Skin epidermis (tissue), 12 donors: ENCODE data around the gene VDAC2.
"Not testable (repeated sequence)": the region's sequence is repeated elsewhere in the genome, so short reads cannot be mapped to it uniquely, and the experiment has no call there.

Source experiments
- H3K27ac ChIP-seq, 21 experiments: fragments of 200-600 bp; sonication (generic) in 11 of 21; one replicate each; pipeline ENCODE4 v1.5.0; 2020; ENCODE audit warnings: mild to moderate bottlenecking in 3 of 21, inconsistent platforms in 2 of 21, moderate library complexity in 2 of 21
- H3K4me3 ChIP-seq, 7 experiments: fragments of 200-600 bp; sonication (generic) in 2 of 7; one replicate each; pipeline ENCODE4 v1.5.0; 2020; ENCODE audit warnings: inconsistent platforms in 2 of 7, mild to moderate bottlenecking in 2 of 7, moderate library complexity in 1 of 7

Gene VDAC2

GRCh38 chr10:75210282-75211006 lies at the start of gene VDAC2:
TSS of gene VDAC2 (plus strand) at chr10:75210796. CDS start at chr10:75211159, 363 bp downstream.
- H3K27ac ChIP-seq = peak within 1 kb of the TSS; percentile 89 to 100 (median 100)
- peak within 1 kb of the TSS; percentile 85 to 99 (median 92) for H3K4me3 ChIP-seq

- peak overlapping the region in 2 of 21 experiments; percentile 26 to 43 for H3K27ac ChIP-seq
- H3K4me3 ChIP-seq = no peak overlapping the region
These were observed 44.6 kb upstream of the VDAC2 start for GRCh38 chr10:75165684-75166622.

- no peak overlapping the region for H3K4me3 ChIP-seq
- H3K27ac ChIP-seq = peak overlapping the region in 2 of 21 experiments; percentile 26 to 43
These were observed 44.0 kb upstream of the VDAC2 start for GRCh38 chr10:75166623-75166972.

- Histone ChIP-seq H3K4me3 (no peak overlapping the region), H3K27ac (no peak overlapping the region)
These were observed 42.3 kb upstream of the VDAC2 start for GRCh38 chr10:75168275-75168674.

GRCh38 chr10:75170215-75170614 lies 40.4 kb upstream of the VDAC2 start:
- no peak overlapping the region for H3K4me3 ChIP-seq
- no peak overlapping the region for H3K27ac ChIP-seq

DNA sequence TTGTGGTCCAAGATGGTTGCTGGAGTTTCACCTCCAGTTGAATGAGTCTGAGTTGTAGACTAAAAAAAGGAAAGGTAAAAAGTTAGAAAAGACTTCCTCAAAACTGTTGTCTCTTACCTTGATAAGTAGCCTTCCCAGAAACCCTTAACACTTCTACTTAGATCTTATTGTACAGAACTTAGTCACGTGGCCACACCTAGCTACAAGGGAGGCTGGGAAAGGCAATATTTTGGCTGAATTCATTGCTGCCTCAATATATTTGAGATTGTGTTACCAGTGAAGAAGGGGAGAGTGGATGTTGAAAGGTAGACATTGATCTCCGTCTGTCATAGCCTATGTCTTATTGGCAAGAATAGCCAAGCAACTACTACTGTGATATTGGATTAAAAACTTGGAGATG lies 35.5 kb upstream of the VDAC2 start:
- H3K4me3 ChIP-seq = no peak overlapping the region
- no peak overlapping the region for H3K27ac ChIP-seq

DNA sequence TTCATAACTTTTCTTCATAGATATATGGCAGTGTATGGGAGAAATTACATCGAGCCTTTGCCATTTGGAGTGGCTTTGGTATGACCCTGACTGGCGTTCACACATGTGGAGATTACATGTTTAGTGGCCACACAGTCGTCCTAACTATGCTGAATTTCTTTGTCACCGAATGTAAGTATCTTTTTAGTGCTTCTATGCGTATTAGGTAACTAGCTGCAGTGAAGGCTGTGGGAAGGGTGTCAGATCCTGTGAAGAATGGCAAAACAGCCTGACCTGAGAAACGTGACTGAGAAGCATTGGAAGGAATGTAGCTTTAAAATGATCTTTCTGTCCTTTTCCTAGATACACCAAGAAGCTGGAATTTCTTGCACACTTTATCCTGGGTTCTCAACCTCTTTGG lies 34.5 kb upstream of the VDAC2 start:
- H3K4me3 ChIP-seq = no peak overlapping the region
- H3K27ac ChIP-seq = no peak overlapping the region

- Histone ChIP-seq H3K4me3 (no peak overlapping the region), H3K27ac (no peak overlapping the region)
These were observed 33.9 kb upstream of the VDAC2 start for GRCh38 chr10:75176736-75177135.

DNA sequence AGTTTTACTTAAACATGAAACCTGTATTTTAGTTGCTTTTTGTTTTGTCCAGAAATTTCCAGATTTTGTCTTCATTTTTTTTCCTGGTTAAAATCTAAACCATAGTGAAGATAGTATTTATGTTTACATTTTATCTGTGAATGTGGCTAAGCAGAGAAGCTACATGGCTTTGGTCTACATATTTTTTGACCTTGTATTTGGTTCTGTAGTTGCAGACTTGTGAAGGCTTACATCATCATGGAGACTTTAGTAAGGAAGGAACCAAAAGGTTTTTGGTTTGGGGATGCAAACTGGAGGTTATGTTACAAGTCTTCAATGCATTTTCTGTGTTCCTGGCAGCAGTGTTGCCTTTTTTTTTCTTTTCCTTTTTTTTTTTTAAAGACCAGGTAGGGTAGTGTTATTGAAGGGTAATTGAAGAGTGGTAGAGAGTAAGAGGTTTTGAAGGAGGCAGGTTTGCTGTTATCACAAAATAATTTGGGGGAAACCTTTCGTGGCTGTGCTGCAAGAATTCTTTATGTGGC lies 30.9 kb upstream of the VDAC2 start:
- peak overlapping the region in 1 of 21 experiments; percentile 3 for H3K27ac ChIP-seq

DNA sequence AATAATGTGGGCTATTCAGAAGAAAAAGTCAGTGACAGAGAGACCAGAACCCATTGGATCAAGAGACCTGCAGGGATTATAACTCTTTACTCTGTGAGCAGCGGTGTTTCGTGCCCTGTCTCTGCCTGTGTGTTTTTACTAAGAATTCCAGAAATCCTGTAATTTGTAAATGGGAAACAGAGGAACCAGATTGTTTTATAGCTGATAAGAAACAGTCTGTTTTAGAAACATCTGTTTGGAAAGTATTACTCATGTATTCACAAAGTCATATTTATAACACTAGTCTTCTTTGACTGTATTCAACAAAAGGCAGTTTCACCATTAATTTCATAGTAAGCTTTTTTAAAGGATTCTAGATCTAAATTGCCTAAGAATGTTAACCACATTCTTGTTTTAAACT lies 30.0 kb upstream of the VDAC2 start:
- H3K27ac ChIP-seq = peak overlapping the region in 1 of 21 experiments; percentile 20
- no peak overlapping the region for H3K4me3 ChIP-seq

More for the DNA sequence above, 30.9 kb upstream of the VDAC2 start:
- no peak overlapping the region for H3K4me3 ChIP-seq

DNA sequence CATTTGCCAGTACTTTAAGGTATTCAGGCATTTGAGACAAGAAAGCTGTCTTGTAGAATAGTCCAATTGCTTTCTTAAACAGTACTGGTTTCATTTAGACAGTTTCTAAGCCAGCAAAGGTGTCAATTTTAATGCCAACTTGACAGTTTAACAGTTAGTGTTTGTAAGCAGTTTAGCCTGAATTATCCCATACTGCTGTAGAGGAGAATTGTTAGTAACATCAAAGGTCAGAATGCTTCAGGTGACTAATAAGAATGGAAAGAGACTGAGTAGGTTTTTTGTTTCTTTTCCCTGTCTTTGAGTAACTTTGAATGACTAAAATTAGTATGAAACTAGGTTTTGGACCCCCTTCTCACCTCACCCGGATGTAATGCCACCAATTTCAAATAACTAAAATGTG lies 29.5 kb upstream of the VDAC2 start:
- Histone ChIP-seq H3K27ac (peak overlapping the region in 2 of 21 experiments; percentile 20 to 22), H3K4me3 (no peak overlapping the region)

DNA sequence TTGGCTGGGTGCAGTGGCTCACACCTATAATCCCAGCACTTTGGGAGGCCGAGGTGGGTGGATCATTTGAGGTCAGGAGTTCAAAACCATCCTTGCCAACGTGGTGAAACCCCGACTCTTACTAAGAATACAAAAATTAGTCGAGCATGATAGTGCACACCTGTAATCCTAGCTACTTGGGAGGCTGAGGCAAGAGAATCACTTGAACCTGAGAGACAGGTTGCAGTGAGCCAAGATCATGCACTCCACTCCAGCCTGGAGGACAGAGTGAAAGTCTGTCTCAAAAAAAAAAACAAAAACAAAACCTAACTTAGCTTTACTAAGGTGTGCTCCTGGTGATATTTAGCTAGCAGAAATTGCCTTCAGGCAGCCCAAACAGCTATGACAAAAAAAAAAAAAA lies 24.3 kb upstream of the VDAC2 start:
- H3K4me3 ChIP-seq = no peak overlapping the region
- peak overlapping the region in 1 of 21 experiments; percentile 27 for H3K27ac ChIP-seq

GRCh38 chr10:75187961-75188426 lies 22.6 kb upstream of the VDAC2 start:
- Histone ChIP-seq H3K27ac (peak overlapping the region in 12 of 21 experiments; percentile 1 to 67 (median 48)), H3K4me3 (no peak overlapping the region)

- not testable (repeated sequence) for H3K4me3 ChIP-seq
- H3K27ac ChIP-seq = peak overlapping the region in 9 of 21 experiments; percentile 3 to 67 (median 27)
These were observed 22.1 kb upstream of the VDAC2 start for GRCh38 chr10:75188522-75188921.

DNA sequence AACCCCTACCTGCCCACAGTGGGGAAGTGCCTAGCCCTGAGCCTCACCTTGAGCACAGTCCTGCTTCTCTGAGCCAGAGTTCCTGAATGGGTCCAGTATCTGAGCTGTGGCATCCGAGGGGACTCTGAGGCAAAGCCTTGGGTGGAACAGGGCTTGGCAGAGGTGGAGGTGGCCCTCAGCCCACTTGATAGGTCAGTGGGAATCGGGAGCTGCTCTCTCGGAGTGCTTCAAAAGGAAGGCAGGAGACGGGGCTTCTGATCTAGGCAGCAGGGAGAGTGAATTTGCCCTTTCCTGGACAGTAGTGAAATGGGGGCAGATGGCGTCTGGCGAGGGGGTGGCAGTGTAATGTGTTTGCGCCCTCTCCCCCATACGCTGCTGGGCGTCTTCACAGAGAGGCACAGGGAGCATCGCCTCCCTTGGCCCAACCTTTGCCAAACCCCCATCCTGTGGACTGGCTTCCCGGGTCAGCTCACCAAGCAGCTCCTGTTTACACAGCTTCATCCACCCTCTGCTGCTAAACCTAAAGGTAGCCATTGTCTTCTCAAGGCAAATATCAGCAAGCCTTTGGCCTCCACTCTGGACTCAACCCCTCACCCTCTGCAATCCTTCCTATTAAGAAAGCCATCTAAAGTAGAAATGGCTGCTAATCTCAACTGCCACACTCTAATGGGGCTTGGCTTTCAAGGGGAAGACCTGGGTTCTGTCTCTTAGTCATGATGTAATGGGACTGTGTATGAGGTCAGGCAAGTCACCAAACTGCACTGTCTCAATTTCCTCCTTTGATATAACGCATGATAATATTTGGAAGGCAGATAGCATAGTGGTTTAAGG lies 21.1 kb upstream of the VDAC2 start:
- peak overlapping the region in 3 of 21 experiments; percentile 13 to 67 (median 17) for H3K27ac ChIP-seq
- H3K4me3 ChIP-seq = no peak overlapping the region

- H3K4me3 ChIP-seq = no peak overlapping the region
- peak overlapping the region in 11 of 21 experiments; percentile 11 to 71 (median 45) for H3K27ac ChIP-seq
These were observed 18.6 kb upstream of the VDAC2 start for GRCh38 chr10:75191821-75192568.

DNA sequence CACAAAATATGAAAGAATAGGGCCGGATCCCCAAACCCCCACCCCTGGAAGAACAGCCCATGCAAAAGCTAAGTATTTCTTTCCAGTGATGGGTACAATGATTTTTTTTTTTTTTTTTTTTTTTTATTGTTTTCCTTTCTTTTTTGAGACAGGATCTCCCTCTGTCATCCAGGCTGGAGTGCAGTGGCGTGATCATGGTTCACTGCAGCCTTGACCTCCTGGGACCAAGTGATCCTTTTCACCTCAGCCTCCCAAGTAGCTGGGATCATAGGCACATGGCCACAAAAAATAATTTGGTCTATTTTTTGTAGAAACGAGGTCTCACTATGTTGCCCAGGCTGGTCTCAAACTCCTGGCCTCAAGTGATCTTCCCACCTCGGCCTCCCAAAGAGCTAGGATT lies 16.0 kb upstream of the VDAC2 start:
- peak overlapping the region in 1 of 21 experiments; percentile 16 for H3K27ac ChIP-seq
- not testable (repeated sequence) for H3K4me3 ChIP-seq

GRCh38 chr10:75195035-75195763 lies 15.4 kb upstream of the VDAC2 start:
- H3K27ac ChIP-seq = peak overlapping the region in 10 of 21 experiments; percentile 0 to 60 (median 17)
- H3K4me3 ChIP-seq = no peak overlapping the region
